GM10248 (cell line): ENCODE data around the gene YIPF6.
"Not testable (repeated sequence)": the region's sequence is repeated elsewhere in the genome, so short reads cannot be mapped to it uniquely, and the experiment has no call there.

Experiments
- CTCF ChIA-PET: fragments of 300-600 bp; sonication (Branson Sonifier 250); formaldehyde crosslinking; extraction: SDS; loops from one replicate; lab custom pipeline; 2021; ENCODE audit warnings: antibody characterized with exemption; lab: Yijun Ruan, JAX
- POLR2A ChIA-PET: fragments of 350-650 bp; sonication (Branson Sonifier 250); formaldehyde crosslinking; extraction: SDS; loops from one replicate; lab custom pipeline; 2020; ENCODE audit warnings: antibody characterized with exemption; lab: Yijun Ruan, JAX
- DNase-seq: peaks from one replicate; pipeline ENCODE4 v3.0.0; 2012; ENCODE audit errors: extremely low spot score
- TF ChIP-seq, protein P1 (sequence below): IDR thresholded peaks from 2 replicates; pipeline ENCODE4 v1.5.1; 2012; ENCODE audit warnings: mild to moderate bottlenecking, low read depth; ENCODE audit errors: extremely low read depth, missing control alignments, control extremely low read depth

YIPF6 gene

GRCh38 chrX:68503836-68504636 lies 5.2 kb downstream of the YIPF6 start:
- POLR2A ChIA-PET = no interaction called here
- TF ChIP-seq, protein P1, sequence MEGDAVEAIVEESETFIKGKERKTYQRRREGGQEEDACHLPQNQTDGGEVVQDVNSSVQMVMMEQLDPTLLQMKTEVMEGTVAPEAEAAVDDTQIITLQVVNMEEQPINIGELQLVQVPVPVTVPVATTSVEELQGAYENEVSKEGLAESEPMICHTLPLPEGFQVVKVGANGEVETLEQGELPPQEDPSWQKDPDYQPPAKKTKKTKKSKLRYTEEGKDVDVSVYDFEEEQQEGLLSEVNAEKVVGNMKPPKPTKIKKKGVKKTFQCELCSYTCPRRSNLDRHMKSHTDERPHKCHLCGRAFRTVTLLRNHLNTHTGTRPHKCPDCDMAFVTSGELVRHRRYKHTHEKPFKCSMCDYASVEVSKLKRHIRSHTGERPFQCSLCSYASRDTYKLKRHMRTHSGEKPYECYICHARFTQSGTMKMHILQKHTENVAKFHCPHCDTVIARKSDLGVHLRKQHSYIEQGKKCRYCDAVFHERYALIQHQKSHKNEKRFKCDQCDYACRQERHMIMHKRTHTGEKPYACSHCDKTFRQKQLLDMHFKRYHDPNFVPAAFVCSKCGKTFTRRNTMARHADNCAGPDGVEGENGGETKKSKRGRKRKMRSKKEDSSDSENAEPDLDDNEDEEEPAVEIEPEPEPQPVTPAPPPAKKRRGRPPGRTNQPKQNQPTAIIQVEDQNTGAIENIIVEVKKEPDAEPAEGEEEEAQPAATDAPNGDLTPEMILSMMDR = no peak
- CTCF ChIA-PET = no interaction called here
- no peak for DNase-seq

- CTCF ChIA-PET = interaction anchor here (7.2 kb wide), 1 partner anchor 204 kb away, joined by 37 read pairs; no protein-coding TSS in a partner anchor
- TF ChIP-seq, protein P1 = no peak
- DNase-seq = no peak
- POLR2A ChIA-PET = no interaction called here
Measured at GRCh38 chrX:68506649-68507048, 7.8 kb downstream of the YIPF6 start.

GRCh38 chrX:68508799-68509198 lies 9.9 kb downstream of the YIPF6 start:
- no peak for DNase-seq
- TF ChIP-seq, protein P1 = no peak
- POLR2A ChIA-PET = interaction anchor here (0.6 kb wide), 1 partner anchor 9 kb away, joined by 3 read pairs; no protein-coding TSS in a partner anchor
- CTCF ChIA-PET = interaction anchor here (7.2 kb wide), 1 partner anchor 202 kb away, joined by 37 read pairs; no protein-coding TSS in a partner anchor

DNA sequence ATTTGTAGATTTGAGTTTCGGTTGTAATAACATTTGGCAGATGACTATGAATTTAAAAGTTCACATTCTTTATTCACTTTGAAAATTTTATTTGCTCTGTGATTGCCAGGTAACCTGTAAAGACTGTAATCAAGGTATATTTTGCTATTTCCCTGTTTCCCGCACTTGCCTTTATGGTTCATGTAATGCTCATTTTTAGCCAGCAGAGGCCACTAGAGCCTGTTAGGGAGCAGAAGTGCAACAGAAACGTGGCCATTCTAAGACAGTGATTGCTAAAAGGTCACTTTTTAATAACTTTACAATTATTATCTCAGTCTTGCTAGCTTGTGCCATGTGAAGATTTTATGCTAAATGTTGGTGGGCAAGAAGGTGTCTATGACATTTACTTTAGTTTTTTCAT lies 12.4 kb downstream of the YIPF6 start:
- TF ChIP-seq, protein P1 = peak; percentile 57
- POLR2A ChIA-PET = no interaction called here
- CTCF ChIA-PET = interaction anchor here (0.7 to 7.2 kb wide), 5 partner anchors 60 to 204 kb away, joined by 3 to 37 read pairs (median 4); no protein-coding TSS in a partner anchor
- DNase-seq = peak; percentile 48

- POLR2A ChIA-PET, CTCF ChIA-PET, DNase-seq: not testable (repeated sequence)
Measured at GRCh38 chrX:68524680-68525079, 25.8 kb downstream of the YIPF6 start.

DNA sequence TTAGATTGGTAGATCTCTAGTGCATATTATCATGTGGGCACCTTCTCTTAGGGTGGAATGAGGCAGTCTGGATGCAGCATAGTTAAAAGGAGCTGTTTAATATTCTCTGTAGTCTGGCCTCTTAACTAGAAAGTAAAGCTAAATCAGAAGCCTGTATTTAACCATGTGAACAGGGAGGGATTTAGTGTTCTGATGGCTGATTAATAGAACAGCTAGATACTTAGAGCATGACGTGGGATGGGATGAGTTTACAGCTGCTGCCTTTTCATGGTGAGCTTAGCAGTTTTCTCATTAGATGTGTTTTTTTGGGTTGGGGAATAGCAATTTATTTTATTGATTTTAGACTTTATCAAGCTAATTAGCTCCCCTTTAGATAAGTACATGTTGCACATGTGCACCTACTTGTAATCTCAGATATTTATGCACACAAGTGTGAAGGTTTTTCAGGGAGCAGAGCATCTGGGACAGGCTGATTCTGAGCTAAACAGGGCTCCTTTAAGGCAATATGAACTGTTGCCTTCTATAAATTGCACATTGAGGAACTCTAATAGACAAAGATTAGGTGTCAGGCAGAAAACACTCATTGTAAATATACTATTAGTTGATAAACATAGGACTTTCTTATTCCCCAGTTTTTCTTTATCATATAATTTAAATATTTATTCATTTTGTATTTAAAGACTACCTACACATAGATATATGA lies 34.1 kb downstream of the YIPF6 start:
- no peak for DNase-seq
- POLR2A ChIA-PET = no interaction called here
- TF ChIP-seq, protein P1 = no peak
- CTCF ChIA-PET = no interaction called here
